ENCODE results near the gene TUBB3. TPM values are rescaled to one million over a fixed set of nuclear protein-coding genes. Genes with fewer than 3 reads are reported as not detected.

Gene TUBB3
- total and polyA plus RNA-seq, 2 of the 4 experiments (the other 2 are of a cell fraction) = 311 to 410 TPM

DNA sequence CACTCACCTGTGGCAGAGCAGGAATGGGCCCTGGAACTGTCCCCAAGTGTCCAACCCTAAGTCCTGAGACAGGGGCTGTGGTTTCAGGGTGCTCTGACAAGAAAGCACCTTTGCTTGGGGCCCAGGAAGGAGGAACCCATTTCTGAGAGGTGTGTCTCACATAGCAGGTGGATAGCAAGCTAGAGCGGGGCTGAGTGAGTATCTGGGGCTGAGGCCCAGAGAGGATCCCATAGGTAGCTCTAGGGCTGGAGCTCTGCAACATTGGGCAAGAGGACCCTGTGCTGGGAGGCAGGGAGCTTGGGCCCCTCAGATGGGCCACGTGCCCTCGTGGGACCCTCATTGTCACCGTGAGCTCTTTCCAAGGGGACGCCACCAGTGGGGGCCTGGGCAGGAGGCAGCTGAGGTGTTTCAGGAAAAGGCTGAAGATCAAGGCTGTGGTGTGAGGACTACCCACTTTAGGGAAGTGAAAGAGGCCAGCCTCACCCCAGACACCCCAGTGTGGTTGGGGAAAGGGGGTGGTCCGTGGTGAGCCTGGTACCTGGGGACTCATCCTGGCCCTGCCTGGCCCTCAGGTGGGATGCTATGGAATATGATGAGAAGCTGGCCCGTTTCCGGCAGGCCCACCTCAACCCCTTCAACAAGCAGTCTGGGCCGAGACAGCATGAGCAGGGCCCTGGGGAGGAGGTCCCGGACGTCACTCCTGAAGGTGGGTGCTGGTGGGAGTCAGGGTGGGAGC, 30.7 kb downstream of the TUBB3 start:
- no peak overlapping the region for H3K4me2 ChIP-seq (ENCODE audit: low read depth, low read length)
- no peak overlapping the region for H2BK5ac ChIP-seq (ENCODE audit: low read depth, low read length, poor library complexity, severe bottlenecking)
- H2BK120ac ChIP-seq (ENCODE audit: low read depth, low read length) = no peak overlapping the region
- CTCF ChIA-PET = no interaction called here
- ATAC-seq (ENCODE audit: low read depth) (no peak), DNase-seq (no peak)
- H3K14ac ChIP-seq (replicated peaks; ENCODE audit: low read depth, low read length) = no peak overlapping the region
- no peak overlapping the region for H3K56ac ChIP-seq (ENCODE audit: extremely low read depth, insufficient read depth, low read length)
- peaks cover 6% of the 10 kb centered on the region; the same call in 1 of the 2 replicates for H3K4me1 ChIP-seq (ENCODE audit: control insufficient read depth, insufficient read depth, low read length)
- H3K9me1 ChIP-seq (ENCODE audit: insufficient read depth, low read length) = no peaks in the 10 kb centered on the region; the same call in 1 of the 2 replicates
- no peak overlapping the region for H2AFZ ChIP-seq (replicated peaks; ENCODE audit: low read length, poor library complexity)
- no peak overlapping the region for H3K4ac ChIP-seq (ENCODE audit: low read depth, low read length)
- no peak overlapping the region for H3K27ac ChIP-seq (ENCODE audit: insufficient read depth, low read length)
- H3K23ac ChIP-seq (ENCODE audit: low read depth, low read length) = no peak overlapping the region
- H4K5ac ChIP-seq (ENCODE audit: low read depth, low read length) = no peak overlapping the region
- in situ Hi-C loops (cut with MboI; ENCODE audit: low sequenced_read_pairs) (no loop called here), dilution Hi-C loops (cut with HindIII; ENCODE audit: low sequenced_read_pairs, unreplicated experiment) (no loop called here), intact Hi-C loops (cut with micrococcal nuclease) (no loop called here)
- TF ChIP-seq NFE2L2 (IDR thresholded peaks at IDR 0.05; ENCODE audit: low read depth, low read length) (no peak), RFX5 (IDR thresholded peaks at IDR 0.05; ENCODE audit: low read depth, low read length) (no peak), CHD1 (IDR thresholded peaks at IDR 0.05; ENCODE audit: low read depth, low read length) (no peak), FOS (IDR thresholded peaks at IDR 0.05; ENCODE audit: low read depth, low read length) (no peak), MAFK (IDR thresholded peaks at IDR 0.05; ENCODE audit: low read depth, low read length) (no peak), MXI1 (IDR thresholded peaks at IDR 0.05; ENCODE audit: borderline replicate concordance, low read depth, low read length) (no peak), MAZ (IDR thresholded peaks at IDR 0.05; ENCODE audit: borderline replicate concordance, low read depth, low read length) (no peak), BHLHE40 (IDR thresholded peaks at IDR 0.05; ENCODE audit: low read depth, low read length) (no peak), POLR2A (IDR thresholded peaks at IDR 0.05; ENCODE audit: low read depth, low read length) (no peak)
- TF ChIP-seq, protein P1, sequence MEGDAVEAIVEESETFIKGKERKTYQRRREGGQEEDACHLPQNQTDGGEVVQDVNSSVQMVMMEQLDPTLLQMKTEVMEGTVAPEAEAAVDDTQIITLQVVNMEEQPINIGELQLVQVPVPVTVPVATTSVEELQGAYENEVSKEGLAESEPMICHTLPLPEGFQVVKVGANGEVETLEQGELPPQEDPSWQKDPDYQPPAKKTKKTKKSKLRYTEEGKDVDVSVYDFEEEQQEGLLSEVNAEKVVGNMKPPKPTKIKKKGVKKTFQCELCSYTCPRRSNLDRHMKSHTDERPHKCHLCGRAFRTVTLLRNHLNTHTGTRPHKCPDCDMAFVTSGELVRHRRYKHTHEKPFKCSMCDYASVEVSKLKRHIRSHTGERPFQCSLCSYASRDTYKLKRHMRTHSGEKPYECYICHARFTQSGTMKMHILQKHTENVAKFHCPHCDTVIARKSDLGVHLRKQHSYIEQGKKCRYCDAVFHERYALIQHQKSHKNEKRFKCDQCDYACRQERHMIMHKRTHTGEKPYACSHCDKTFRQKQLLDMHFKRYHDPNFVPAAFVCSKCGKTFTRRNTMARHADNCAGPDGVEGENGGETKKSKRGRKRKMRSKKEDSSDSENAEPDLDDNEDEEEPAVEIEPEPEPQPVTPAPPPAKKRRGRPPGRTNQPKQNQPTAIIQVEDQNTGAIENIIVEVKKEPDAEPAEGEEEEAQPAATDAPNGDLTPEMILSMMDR (conservative IDR thresholded peaks at IDR 0.05; ENCODE audit: low read depth, low read length) = no peak
- TF ChIP-seq, protein P2, sequence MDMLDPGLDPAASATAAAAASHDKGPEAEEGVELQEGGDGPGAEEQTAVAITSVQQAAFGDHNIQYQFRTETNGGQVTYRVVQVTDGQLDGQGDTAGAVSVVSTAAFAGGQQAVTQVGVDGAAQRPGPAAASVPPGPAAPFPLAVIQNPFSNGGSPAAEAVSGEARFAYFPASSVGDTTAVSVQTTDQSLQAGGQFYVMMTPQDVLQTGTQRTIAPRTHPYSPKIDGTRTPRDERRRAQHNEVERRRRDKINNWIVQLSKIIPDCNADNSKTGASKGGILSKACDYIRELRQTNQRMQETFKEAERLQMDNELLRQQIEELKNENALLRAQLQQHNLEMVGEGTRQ (IDR thresholded peaks at IDR 0.05; ENCODE audit: low read depth, low read length) = no peak
- no peak overlapping the region for H2AK9ac ChIP-seq (replicated peaks; ENCODE audit: low read depth, low read length, poor library complexity)
- H2AK5ac ChIP-seq (ENCODE audit: low read depth, low read length) = no peak overlapping the region
- peaks cover 31% of the 10 kb centered on the region for H3K36me3 ChIP-seq (ENCODE audit: control insufficient read depth, insufficient read depth, low read length)
- no peak overlapping the region for H2BK15ac ChIP-seq (ENCODE audit: low read depth, low read length)
- no peak overlapping the region for H3K4me3 ChIP-seq (ENCODE audit: insufficient read depth, low read depth, low read length)
- H3K9ac ChIP-seq (ENCODE audit: low read depth, low read length) = no peak overlapping the region
- H3K18ac ChIP-seq (ENCODE audit: low read depth, low read length) = no peak overlapping the region
- H3K27me3 ChIP-seq (ENCODE audit: control insufficient read depth, insufficient read depth, low read length) = no peaks in the 10 kb centered on the region
- H4K8ac ChIP-seq (ENCODE audit: low read depth in 2 of 2, low read length in 2 of 2) = no peak overlapping the region
- peaks cover 17% of the 10 kb centered on the region for H4K20me1 ChIP-seq (ENCODE audit: insufficient read depth, low read length)
- WGBS, 2 experiments (ENCODE audit: extremely low coverage in 2 of 2, insufficient read length in 1 of 2) = 100% methylated on average over 1 of the region's 11 CpGs; no CpG with 5 or more reads in 1 of the 2 experiments
- POLR2A ChIA-PET (ENCODE audit: unreplicated experiment) = no interaction called here
- no peak overlapping the region for H4K91ac ChIP-seq (ENCODE audit: insufficient read depth, low read depth, low read length)
- H2BK20ac ChIP-seq (ENCODE audit: low read depth, low read length) = no peak overlapping the region
- no TSS peak for BruUV-seq (replicated peaks)
- H3K79me1 ChIP-seq (ENCODE audit: low read depth in 1 of 2, low read length in 2 of 2) = peaks cover 20 to 75% of the 10 kb centered on the region in 2 experiments
- H3K9me3 ChIP-seq (ENCODE audit: control insufficient read depth, insufficient read depth, low read length) = no peaks in the 10 kb centered on the region

All from IMR-90 (cell line).